ENCODE data around the gene RASGRF1. TPM values are rescaled to one million over a fixed set of nuclear protein-coding genes. Genes with fewer than 3 reads are reported as not detected.
"Not testable (repeated sequence)": the region's sequence is repeated elsewhere in the genome, so short reads cannot be mapped to it uniquely, and the experiment has no call there.

The RASGRF1 gene
- total and polyA plus RNA-seq, 11 donors, result 0.12 to 0.40 (median 0.25) TPM; not detected in 8

- Histone ChIP-seq H3K27me3 (peaks cover 0 to 3% (median 0%) of the 10 kb centered on the region in 9 donors), H3K27ac (no peak overlapping the region), H3K4me3 (no peak overlapping the region), H3K36me3 (no peaks in the 10 kb centered on the region), H3K4me1 (no peaks in the 10 kb centered on the region), H3K9me3 (peaks cover 0 to 5% (median 0%) of the 10 kb centered on the region in 12 donors)
- ATAC-seq (no peak), DNase-seq (no peak)
- TF ChIP-seq POLR2A (IDR thresholded peaks at IDR 0.05) (no peak), CTCF (IDR thresholded peaks at IDR 0.05) (no peak)
- intact Hi-C loops (cut with DNase I), result no loop called here
- 63 to 69% (median 66%) methylated on average over 3 of the region's 3 CpGs for WGBS, 4 donors
Observed at GRCh38 chr15:79117442-79118204, 27.0 kb upstream of the RASGRF1 start.

- TF ChIP-seq POLR2A (IDR thresholded peaks at IDR 0.05), result no peak
- TF ChIP-seq CTCF (IDR thresholded peaks at IDR 0.05), result no peak
Observed at GRCh38 chr15:79116771-79117170, 26.2 kb upstream of the RASGRF1 start.

GRCh38 chr15:79115986-79116665 is 25.5 kb upstream of the RASGRF1 start:
- DNase-seq (no peak), ATAC-seq (no peak)
- intact Hi-C loops (cut with DNase I), result no loop called here
- WGBS, 4 donors, result 55 to 71% (median 63%) methylated on average over 7 of the region's 7 CpGs
- Histone ChIP-seq H3K36me3 (no peaks in the 10 kb centered on the region), H3K9me3 (peaks cover 0 to 7% (median 0%) of the 10 kb centered on the region in 12 donors), H3K4me3 (no peak overlapping the region), H3K27me3 (peaks cover 0 to 3% (median 0%) of the 10 kb centered on the region in 9 donors), H3K27ac (no peak overlapping the region), H3K4me1 (no peaks in the 10 kb centered on the region)
- TF ChIP-seq POLR2A (IDR thresholded peaks at IDR 0.05) (no peak), CTCF (IDR thresholded peaks at IDR 0.05) (no peak)

More at GRCh38 chr15:79116771-79117170, 26.2 kb upstream of the RASGRF1 start:
- H3K4me1 ChIP-seq, result no peaks in the 10 kb centered on the region
- H3K27me3 ChIP-seq, result peaks cover 0 to 3% (median 0%) of the 10 kb centered on the region in 9 donors
- no peak for DNase-seq
- ATAC-seq, result no peak
- H3K9me3 ChIP-seq, result peaks cover 0 to 5% (median 0%) of the 10 kb centered on the region in 12 donors
- H3K36me3 ChIP-seq, result no peaks in the 10 kb centered on the region
- WGBS, 4 donors, result 88 to 94% (median 93%) methylated on average over 4 of the region's 4 CpGs
- no peak overlapping the region for H3K4me3 ChIP-seq
- H3K27ac ChIP-seq, result no peak overlapping the region
- intact Hi-C loops (cut with DNase I), result no loop called here

- Histone ChIP-seq H3K27me3 (peaks cover 0 to 8% (median 0%) of the 10 kb centered on the region in 9 donors), H3K9me3 (peaks cover 0 to 7% (median 0%) of the 10 kb centered on the region in 12 donors), H3K27ac (no peak overlapping the region), H3K4me1 (no peaks in the 10 kb centered on the region), H3K4me3 (no peak overlapping the region), H3K36me3 (no peaks in the 10 kb centered on the region)
- intact Hi-C loops (cut with DNase I), result no loop called here
- ATAC-seq, result no peak
- TF ChIP-seq CTCF (IDR thresholded peaks at IDR 0.05), result no peak
- TF ChIP-seq POLR2A (IDR thresholded peaks at IDR 0.05), result no peak
- 69 to 80% (median 75%) methylated on average over 2 of the region's 2 CpGs for WGBS, 4 donors
- no peak for DNase-seq
Observed at GRCh38 chr15:79113831-79114230, 23.3 kb upstream of the RASGRF1 start.

GRCh38 chr15:79111404-79111803 is 20.8 kb upstream of the RASGRF1 start:
- H3K4me3 ChIP-seq; ATAC-seq; H3K4me1 ChIP-seq; intact Hi-C loops (cut with DNase I); H3K27ac ChIP-seq; H3K36me3 ChIP-seq; DNase-seq; H3K9me3 ChIP-seq: not testable (repeated sequence)
- H3K27me3 ChIP-seq, result peaks cover 0 to 22% (median 3%) of the 10 kb centered on the region in 9 donors
